Endothelial cell (in vitro differentiated cells): ENCODE measurements around the gene FDXR. TPM values are rescaled to one million over a fixed set of nuclear protein-coding genes. Genes with fewer than 3 reads are reported as not detected.

Source experiments
- DNase-seq: peaks from one replicate; pipeline ENCODE4 v3.0.0; 2021; ENCODE audit warnings: low spot score
- H3K27ac Mint-ChIP-seq: one replicate; pipeline ENCODE4 v1.8.0; 2021; ENCODE audit warnings: mixed read lengths, inconsistent platforms; ENCODE audit not compliant: unreplicated experiment
- H3K27me3 Mint-ChIP-seq: one replicate; pipeline ENCODE4 v1.8.0; 2021; ENCODE audit warnings: mild to moderate bottlenecking, moderate library complexity, mixed read lengths, inconsistent platforms; ENCODE audit not compliant: unreplicated experiment
- H3K36me3 Mint-ChIP-seq: one replicate; pipeline ENCODE4 v1.8.0; 2021; ENCODE audit warnings: mild to moderate bottlenecking, low read depth, mixed read lengths, inconsistent platforms; ENCODE audit not compliant: unreplicated experiment
- H3K4me1 Mint-ChIP-seq: one replicate; pipeline ENCODE4 v1.8.0; 2021; ENCODE audit warnings: mild to moderate bottlenecking, mixed read lengths, inconsistent platforms; ENCODE audit not compliant: unreplicated experiment
- H3K4me3 Mint-ChIP-seq: one replicate; pipeline ENCODE4 v1.8.0; 2021; ENCODE audit warnings: mild to moderate bottlenecking, mixed read lengths, inconsistent platforms; ENCODE audit not compliant: unreplicated experiment
- H3K9me3 Mint-ChIP-seq: one replicate; pipeline ENCODE4 v1.8.0; 2021; ENCODE audit warnings: mixed read lengths, inconsistent platforms; ENCODE audit not compliant: unreplicated experiment
- total RNA-seq: library from RNA; stranded (reverse); fragmentation: NEBNext Ultra II Directional; extraction: Animal tissue kit (Norgen Biotek cat#: 25700); gene quantifications from one replicate; pipeline ENCODE4 v1.2.1, GENCODE V29; 2021; ENCODE audit not compliant: unreplicated experiment
- TF ChIP-seq, protein P1 (sequence below): fragments of 200-600 bp; sonication (generic); IDR thresholded peaks from one replicate; pipeline ENCODE4 v1.5.0; 2021; ENCODE audit warnings: antibody characterized with exemption; ENCODE audit not compliant: unreplicated experiment

The FDXR gene
- total RNA-seq, 1 donor from 2014 or later = 22.1 TPM

DNA sequence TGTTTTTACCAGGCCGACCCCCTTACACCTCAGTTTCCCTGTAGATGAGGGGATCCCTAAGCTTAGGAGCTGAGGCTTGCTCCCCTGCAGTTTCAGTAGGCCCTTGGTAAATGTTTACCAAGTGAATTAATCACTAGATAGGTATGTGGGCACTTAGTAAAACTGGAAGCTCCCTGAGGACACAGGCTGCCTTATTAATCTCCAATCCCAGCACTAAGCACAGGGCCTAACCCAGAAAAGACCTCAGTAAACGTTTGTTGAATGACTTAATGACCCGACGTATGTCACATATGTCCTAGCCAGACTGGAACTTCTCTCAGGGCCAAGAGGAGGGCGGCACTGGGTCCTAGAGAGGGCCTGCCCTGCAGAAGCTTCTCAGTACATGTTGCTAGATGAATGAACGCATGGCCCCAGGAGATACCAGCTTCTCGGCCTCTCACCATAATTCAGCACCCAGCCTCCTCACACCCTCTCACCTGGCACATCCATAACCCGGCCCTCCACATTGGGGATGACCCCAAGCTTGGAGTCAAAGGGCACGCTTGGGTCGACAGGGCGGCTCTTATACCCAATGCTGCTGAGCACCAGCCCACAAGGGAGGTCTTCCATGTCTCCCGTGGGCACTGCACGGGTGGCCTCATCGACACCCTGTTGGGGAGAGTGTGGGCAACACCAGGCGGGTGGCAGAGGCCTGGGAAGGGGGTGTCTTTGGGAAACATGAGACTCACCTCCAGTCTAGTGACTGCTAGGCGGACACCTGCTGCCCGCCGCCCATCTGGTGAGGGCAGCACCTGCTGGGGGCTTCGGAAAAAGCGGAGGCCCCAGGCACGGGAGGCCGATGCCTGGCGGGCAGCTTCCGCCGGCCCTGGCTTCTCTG is 9.1 kb downstream of the FDXR start:
- Mint-ChIP-seq H3K4me1 (peaks cover 19% of the 10 kb centered on the region), H3K36me3 (peaks cover 18% of the 10 kb centered on the region), H3K27ac (no peak overlapping the region), H3K9me3 (no peaks in the 10 kb centered on the region), H3K4me3 (no peak overlapping the region), H3K27me3 (peaks cover 24% of the 10 kb centered on the region)
- no peak for DNase-seq
- TF ChIP-seq, protein P1, sequence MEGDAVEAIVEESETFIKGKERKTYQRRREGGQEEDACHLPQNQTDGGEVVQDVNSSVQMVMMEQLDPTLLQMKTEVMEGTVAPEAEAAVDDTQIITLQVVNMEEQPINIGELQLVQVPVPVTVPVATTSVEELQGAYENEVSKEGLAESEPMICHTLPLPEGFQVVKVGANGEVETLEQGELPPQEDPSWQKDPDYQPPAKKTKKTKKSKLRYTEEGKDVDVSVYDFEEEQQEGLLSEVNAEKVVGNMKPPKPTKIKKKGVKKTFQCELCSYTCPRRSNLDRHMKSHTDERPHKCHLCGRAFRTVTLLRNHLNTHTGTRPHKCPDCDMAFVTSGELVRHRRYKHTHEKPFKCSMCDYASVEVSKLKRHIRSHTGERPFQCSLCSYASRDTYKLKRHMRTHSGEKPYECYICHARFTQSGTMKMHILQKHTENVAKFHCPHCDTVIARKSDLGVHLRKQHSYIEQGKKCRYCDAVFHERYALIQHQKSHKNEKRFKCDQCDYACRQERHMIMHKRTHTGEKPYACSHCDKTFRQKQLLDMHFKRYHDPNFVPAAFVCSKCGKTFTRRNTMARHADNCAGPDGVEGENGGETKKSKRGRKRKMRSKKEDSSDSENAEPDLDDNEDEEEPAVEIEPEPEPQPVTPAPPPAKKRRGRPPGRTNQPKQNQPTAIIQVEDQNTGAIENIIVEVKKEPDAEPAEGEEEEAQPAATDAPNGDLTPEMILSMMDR = no peak

DNA sequence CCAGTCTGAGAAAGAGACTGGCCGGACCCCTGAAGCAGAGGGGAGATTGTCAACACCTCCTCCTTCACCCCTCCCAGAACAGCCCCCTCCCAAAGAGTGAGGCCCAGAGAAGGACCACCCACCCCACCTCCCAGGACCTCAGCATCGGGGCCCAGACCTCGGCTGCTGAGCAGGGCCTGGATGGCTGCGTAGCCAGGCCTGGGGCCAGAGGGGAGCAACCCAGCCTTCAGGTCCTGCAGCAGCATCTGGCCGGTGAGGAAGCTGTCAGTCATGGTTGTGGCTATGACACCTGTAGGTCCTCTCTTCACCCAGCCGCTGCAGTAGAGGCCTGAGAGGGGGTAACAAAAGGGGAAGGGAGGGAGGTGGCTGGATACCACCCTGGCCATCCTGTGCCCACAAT is 9.9 kb downstream of the FDXR start:
- peaks cover 13% of the 10 kb centered on the region for H3K4me1 Mint-ChIP-seq
- no peak overlapping the region for H3K27ac Mint-ChIP-seq
- no peaks in the 10 kb centered on the region for H3K9me3 Mint-ChIP-seq
- no peak overlapping the region for H3K4me3 Mint-ChIP-seq
- TF ChIP-seq, protein P1 = no peak
- H3K36me3 Mint-ChIP-seq = peaks cover 14% of the 10 kb centered on the region
- DNase-seq = no peak
- H3K27me3 Mint-ChIP-seq = peaks cover 24% of the 10 kb centered on the region

DNA sequence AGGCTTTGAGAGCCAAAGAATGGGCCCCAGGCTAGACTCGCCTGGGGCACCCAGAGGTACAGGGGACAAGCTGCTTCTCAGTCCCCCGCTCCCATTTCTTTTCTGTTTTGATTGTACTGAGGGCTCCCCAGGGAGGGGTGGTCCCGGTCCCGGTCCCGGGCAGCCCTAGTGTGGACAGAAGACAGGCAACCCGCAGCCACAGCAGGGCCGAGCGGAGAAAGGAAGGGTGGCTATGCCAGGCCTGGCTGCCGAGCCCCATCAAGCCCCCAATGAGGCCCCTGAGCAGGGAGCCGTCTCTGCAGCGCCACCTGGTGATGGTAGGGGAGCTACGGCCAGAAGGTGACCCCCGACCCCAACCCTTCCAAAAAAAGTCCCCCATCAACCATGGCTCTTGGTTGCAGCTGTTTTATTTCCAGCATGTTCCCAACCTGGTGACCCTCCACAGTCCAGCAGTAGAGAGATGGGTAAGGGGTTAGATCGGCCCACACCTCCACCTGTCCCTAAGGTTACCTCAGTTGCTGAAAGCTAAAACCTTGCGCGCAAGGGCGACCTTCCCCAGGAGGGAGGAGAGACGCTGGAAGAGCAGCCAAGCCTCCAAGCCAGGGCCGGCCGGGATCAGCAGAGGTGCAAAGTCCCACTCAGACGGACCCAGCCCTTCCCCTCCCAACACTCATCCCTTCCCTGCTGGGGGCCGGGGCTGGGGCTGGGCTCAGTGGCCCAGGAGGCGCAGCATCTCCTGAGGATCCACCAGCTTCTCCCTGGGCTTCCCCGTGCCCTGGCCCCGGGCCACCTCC is 10.5 kb downstream of the FDXR start:
- peaks cover 24% of the 10 kb centered on the region for H3K27me3 Mint-ChIP-seq

DNA sequence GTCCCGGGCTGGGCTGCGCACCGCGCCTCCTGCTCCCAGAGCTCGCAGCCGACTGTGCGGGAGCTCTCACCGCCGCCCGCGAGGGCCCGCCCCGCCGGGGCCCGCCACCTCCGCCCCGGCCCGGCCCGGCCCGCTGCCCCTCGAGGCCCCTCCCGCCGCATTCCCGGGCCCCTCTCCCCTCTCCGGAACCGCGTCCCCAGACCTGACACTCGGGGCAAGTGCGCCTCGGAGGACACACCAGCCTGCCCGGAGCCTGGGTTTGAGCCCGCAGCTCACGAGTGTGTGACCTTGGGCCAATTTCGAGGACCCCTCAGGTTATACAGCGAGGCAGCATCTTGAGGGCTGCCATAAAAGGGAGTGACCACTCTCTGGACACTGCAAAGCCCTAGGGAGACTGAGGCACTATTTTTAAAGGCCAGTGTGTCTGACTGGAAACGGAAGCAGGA is 11.1 kb downstream of the FDXR start:
- TF ChIP-seq, protein P1 = no peak
- H3K27me3 Mint-ChIP-seq = peaks cover 24% of the 10 kb centered on the region
- peak overlapping the region; percentile 67 for H3K27ac Mint-ChIP-seq
- no peak for DNase-seq
- peaks cover 14% of the 10 kb centered on the region for H3K36me3 Mint-ChIP-seq
- H3K4me1 Mint-ChIP-seq = peaks cover 10% of the 10 kb centered on the region
- no peaks in the 10 kb centered on the region for H3K9me3 Mint-ChIP-seq
- no peak overlapping the region for H3K4me3 Mint-ChIP-seq

More for the DNA sequence above, 10.5 kb downstream of the FDXR start:
- Mint-ChIP-seq H3K36me3 (peaks cover 14% of the 10 kb centered on the region), H3K4me3 (no peak overlapping the region), H3K4me1 (peaks cover 10% of the 10 kb centered on the region), H3K27ac (no peak overlapping the region), H3K9me3 (no peaks in the 10 kb centered on the region)
- DNase-seq = peak; percentile 83
- TF ChIP-seq, protein P1 = peak; percentile 65
